Activated T-cell treated with anti-CD3 and anti-CD28 coated beads, Interleukin-2, amount 50 U/mL, for 48 hours (primary cell): Measurements from ENCODE around the gene ANKRD44.

Experiments
- DNase-seq, 2 experiments: peaks; one replicate each; pipeline ENCODE4 v3.0.0-alpha.2; 2020

Gene ANKRD44

DNA sequence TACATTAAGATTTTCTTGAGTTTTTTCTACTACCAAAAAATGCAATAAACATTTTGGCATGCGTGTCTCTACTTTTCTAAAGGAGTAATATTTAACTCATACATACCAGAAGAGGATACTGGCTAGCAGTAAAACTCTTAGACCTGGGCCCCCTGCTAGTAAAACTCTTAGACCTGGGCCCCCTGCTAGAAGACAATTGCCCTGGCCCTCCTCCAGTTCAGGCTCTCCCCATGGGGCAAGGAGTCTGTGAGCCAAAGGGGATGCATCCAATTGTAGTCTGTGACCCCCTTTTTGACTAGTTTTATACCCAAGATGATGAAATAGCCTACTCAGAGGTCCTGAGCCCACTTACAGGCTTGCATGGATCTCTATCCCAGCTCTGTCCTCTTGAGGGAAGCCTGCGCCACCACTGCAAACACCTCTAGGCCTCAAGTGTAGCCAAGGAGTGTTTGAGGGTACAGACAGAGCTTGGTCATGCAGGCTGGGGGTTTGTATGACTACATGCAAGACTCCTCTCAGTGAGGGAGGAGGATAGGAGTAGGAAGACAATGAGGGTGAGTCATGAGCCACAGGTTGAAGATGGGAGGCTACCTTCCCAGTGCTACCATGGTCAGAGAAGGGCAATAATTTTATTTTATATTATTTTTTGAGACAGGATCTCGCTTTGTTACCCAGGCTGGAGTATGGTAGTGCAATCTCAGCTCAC, 338.9 kb downstream of the ANKRD44 start:
- DNase-seq: peak in 1 of 2 experiments; percentile 38

DNA sequence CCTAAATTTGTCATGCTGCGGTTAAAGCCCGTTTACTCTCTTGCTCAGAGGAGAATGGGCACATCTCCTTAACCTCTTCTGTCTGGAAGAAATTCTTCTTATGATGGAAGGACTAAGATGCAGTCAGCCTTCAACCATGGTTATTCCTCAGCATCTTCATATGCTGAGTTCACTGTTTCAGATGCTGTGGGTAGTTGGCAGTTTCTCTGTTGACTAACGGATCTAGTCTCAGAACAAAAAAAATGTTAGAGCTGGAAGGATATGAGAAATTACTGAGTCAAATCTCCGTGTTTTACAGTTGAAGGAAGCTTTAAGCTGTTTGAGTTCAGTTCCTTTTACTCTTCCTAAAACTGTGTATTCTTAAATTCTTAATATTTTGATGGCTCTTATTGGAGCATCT, 340.5 kb downstream of the ANKRD44 start:
- no peak for DNase-seq

- DNase-seq: no peak
Observed at GRCh38 chr2:196968516-196968915, 342.1 kb downstream of the ANKRD44 start.

GRCh38 chr2:196967775-196968174, 342.8 kb downstream of the ANKRD44 start:
- no peak for DNase-seq

GRCh38 chr2:196967116-196967515, 343.5 kb downstream of the ANKRD44 start:
- no peak for DNase-seq

DNA sequence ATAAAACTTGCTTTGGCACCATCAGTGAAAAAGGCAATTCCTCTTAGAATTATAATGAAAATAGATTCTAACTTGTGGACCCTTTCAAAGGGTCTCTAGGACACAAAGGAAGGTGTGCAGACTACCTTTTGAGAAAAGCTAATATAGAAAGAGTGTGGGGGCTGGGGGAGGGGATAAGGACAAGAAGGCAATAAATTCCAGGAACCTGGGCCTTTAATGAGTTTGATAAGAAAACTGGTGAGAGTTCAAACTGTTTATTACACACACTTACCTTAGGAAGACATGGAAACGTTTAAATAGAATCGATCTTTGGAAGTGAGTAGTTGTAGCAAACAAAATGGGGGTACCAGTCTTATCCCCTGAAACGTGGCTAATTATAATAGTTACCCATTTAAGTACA, 344.5 kb downstream of the ANKRD44 start:
- DNase-seq: no peak

- no peak for DNase-seq
Observed at GRCh38 chr2:196965651-196966050, 344.9 kb downstream of the ANKRD44 start.

DNA sequence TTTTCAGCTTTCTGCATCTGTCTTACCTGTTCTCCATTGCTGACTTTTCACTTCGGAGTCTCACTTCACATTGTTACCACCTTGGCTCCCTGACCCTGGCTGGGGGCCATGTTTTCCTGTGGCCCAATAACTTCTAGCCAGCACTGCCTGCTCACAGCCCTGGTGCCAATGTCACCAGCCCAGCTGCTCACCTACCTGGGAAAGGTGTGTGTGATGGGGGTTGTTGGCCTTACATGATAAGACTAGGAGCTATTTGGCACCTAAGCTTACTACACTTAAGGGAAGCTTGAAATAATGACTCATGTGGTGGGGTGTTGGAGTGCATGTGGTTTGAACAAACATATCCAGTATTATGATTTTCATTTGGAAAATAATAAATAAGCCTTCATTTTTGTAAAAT, 346.6 kb downstream of the ANKRD44 start:
- DNase-seq: no peak

- DNase-seq: no peak
Observed at GRCh38 chr2:196963043-196963442, 347.5 kb downstream of the ANKRD44 start.

- no peak for DNase-seq
Observed at GRCh38 chr2:196962325-196962724, 348.3 kb downstream of the ANKRD44 start.

DNA sequence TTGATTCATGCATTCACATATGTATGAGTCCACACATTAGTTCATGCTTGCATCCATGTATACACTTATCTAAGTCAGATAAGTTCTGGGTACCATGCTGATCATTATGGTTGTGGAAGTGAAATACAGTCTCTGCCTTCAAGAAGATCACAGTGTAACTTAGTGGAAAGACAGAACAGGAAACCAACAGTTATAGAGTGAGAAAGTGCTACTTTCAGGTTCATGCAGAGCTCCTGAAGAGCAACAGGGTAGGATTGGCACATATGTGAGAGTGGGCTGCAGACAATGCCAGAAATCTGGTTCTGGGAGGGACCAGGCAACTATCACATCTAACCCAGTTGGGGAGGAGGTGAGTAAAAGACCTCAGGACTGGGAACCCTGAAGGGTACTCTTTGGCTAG, 348.7 kb downstream of the ANKRD44 start:
- peak in 1 of 2 experiments; percentile 30 for DNase-seq

DNA sequence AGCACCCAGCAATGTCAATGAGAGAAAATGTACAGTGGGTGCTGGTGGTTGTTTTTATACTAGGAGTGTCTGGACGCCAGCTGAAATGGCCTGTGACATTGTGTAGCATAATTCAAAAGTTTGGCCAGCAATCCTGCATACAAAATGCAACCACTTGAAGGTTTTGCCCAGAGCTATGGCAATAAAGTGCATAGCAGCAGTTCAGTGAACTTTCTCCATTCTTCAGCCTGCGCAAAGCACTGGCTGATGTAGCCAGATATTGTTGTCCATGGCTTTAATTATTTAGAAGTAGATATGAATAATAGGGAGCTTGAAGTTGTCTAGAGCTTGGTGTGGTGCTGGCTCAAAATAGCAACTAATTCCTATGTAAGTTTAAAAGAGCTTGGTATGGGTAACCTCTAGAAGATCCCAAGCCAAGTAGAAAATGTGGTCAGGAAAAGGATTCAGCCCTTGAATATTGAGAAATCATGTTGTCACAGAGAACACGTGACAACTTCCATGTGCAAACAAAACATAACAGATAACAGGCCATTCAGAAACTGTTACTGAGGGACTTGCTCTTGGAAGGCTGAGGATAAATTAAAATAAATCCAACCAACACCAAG, 350.7 kb downstream of the ANKRD44 start:
- no peak for DNase-seq

GRCh38 chr2:196959281-196959680, 351.3 kb downstream of the ANKRD44 start:
- no peak for DNase-seq

DNA sequence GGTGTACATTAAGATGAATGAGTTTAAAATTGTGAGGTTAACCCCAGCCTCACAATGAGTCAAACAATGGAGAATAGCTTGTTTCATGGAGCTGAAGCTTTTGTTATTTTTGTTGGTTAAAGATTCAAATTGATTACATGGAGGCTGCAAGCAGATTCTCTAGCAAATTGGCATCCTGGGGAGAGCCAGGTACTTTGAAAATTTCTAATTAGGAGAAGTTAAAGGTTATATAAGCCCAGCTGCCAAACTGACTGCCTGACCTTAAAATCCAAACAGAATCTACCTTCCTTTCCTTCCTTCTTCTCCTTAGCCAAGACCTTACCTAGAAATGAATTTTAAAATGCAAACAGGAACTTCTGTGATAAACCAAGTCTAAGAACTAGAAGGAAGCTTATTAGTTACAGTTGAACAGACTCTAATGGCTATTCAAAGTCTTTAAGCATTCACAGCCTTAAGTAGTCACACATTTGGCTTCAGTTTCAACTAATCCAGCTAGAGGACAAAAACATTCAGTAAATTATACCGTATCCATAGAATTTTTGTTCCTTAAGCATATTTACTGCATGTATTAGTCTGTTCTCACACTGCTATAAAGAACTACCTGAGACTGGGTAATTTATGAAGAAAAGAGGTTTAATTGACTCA, 352.6 kb downstream of the ANKRD44 start:
- DNase-seq: no peak

DNA sequence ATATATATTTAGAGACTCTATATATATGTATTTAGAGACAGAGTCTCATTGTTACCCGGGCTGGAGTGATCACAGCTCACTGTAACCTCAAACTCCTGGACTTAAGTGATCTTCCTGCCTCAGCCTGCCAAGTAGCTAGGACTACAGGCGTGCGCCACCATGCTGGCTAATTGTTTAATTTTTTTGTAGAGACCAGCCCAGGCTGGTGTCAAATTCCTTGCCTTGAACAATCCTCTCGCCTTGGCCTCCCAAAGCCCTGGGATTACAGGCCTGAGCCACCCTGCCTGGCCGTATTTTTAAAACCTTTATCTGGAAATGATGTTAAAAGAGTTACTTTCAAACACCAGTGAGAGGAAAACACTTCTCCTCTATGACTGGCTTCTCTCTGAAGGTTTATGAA, 353.1 kb downstream of the ANKRD44 start:
- no peak for DNase-seq

- no peak for DNase-seq
Observed at GRCh38 chr2:196956069-196956468, 354.5 kb downstream of the ANKRD44 start.

DNA sequence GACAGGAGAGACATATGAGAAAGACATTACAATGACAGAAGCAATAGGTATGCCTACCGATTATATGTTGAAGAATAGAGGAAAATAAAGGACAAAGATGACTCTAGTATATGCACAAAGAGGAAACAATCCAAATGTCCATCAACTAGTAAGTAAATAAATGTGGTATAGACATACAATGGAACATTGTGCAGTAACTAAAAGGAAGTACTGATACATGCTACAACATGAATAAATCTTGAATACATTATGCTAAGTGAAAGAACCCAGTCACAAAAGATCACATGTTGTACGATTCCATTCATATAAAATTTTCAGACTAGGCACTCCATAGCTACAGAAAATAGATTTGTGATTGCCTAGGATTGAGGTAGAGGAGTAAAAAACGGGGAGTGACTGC, 355.5 kb downstream of the ANKRD44 start:
- DNase-seq: no peak

DNA sequence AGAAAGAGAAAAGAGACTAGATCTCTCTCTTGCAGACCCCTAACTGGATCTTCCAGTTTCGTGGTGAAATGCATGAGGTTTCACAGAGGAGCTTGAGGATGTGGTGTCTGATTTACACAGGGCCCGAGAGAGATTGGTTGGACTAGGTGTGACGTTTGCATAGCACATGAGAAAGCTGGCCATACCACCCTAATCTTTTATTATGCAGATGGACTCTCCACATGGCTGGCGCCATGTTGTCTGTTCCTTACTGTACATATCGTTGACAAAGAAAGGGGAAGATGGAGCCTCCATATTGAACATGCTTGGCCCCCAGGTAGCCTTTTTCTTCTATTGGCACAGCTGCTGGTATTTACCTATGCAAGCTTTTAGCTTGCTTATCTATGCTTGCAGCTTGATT, 356.6 kb downstream of the ANKRD44 start:
- no peak for DNase-seq

- no peak for DNase-seq
Observed at GRCh38 chr2:196952936-196953335, 357.6 kb downstream of the ANKRD44 start.

GRCh38 chr2:196951973-196952372, 358.6 kb downstream of the ANKRD44 start:
- no peak for DNase-seq

GRCh38 chr2:196949116-196949515, 361.5 kb downstream of the ANKRD44 start:
- no peak for DNase-seq

- DNase-seq: no peak
Observed at GRCh38 chr2:196944570-196944969, 366.0 kb downstream of the ANKRD44 start.

DNA sequence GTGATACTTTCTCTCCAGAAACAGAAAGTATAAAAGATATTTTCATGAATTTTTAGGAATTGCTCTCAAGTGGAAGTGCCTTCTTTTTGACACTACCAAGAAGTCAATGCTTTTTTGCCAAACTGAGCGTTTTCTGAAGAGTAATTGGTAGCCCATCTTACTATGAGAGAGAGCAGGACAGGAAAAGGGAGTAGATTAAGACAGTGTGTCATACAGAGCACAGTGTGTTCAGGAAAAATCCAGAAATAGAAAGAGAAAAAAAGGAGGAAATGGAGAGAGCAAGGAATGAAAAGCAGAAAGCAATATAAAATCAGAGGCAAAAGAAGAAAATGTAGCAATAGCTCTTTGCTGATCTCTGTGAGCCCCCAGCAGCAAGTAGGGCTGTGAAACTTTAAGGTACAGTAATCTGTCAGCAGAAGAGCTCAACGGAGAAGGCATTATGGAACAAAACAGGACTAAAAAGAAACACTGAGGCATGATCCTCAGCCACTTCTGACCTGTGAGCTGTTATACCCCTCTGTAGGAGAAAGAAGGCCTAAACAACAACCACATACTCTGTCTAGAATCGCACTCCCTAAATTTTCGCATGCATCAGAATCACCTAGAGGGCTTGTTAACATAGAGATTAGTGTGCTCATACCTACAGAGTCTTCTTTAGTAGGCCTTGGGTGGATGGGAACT, 369.0 kb downstream of the ANKRD44 start:
- no peak for DNase-seq

DNA sequence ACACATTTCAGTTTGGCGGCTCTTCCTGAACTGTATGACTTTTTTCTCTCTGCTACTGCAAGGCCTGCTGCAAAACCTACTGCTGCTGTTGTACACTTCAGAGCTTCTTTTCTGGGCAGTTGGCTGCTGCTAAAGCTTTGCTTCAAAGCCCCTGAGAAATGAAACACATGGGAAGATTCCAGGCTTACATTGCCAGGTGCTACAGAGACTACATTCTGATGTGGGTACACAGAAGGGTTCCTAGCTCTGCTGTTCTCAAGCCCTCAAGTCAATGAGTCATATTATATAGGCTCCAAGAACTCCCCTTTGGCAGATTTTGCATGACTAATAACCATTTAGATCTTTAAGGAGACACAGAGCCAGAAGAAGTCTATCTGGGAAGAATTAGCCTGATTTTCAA, 371.2 kb downstream of the ANKRD44 start:
- no peak for DNase-seq
